Mesendoderm (in vitro differentiated cells): ENCODE results near the gene CRTC1.

Experiments
- DNase-seq: peaks from one replicate; pipeline ENCODE4 v3.0.0; 2013
- H2AK5ac ChIP-seq: 2 replicates; pipeline ENCODE4 v1.6.1; 2013; ENCODE audit warnings: low read length, inconsistent platforms
- H2BK120ac ChIP-seq: 2 replicates; pipeline ENCODE4 v1.6.1; 2013; ENCODE audit warnings: low read depth, mild to moderate bottlenecking, low read length, moderate library complexity, mixed read lengths
- H2BK15ac ChIP-seq: replicated peaks from 2 replicates; pipeline ENCODE4 v1.6.1; 2013; ENCODE audit warnings: low read depth, mild to moderate bottlenecking, moderate library complexity
- H2BK5ac ChIP-seq: 2 replicates; pipeline ENCODE4 v1.6.1; 2013; ENCODE audit warnings: low read length, inconsistent platforms
- H3K18ac ChIP-seq: 2 replicates; pipeline ENCODE4 v1.6.1; 2013; ENCODE audit warnings: mild to moderate bottlenecking, low read length, mixed read lengths
- H3K23ac ChIP-seq: one replicate; pipeline ENCODE4 v1.6.1; 2013; ENCODE audit warnings: low read length
- H3K27ac ChIP-seq: 2 replicates; pipeline ENCODE4 v1.5.1; 2013; ENCODE audit warnings: low read depth, mild to moderate bottlenecking, inconsistent platforms, low read length, moderate library complexity
- H3K27me3 ChIP-seq: 2 replicates; pipeline ENCODE4 v1.6.1; 2013; ENCODE audit warnings: low read length, control low read depth, mild to moderate bottlenecking, inconsistent platforms; ENCODE audit not compliant: insufficient read depth, poor library complexity
- H3K36me3 ChIP-seq: 2 replicates; pipeline ENCODE4 v1.6.1; 2013; ENCODE audit warnings: low read length, inconsistent platforms; ENCODE audit not compliant: control insufficient read depth, insufficient read depth
- H3K4ac ChIP-seq: one replicate; pipeline ENCODE4 v1.6.1; 2013; ENCODE audit warnings: low read depth, mild to moderate bottlenecking, low read length, moderate library complexity
- H3K4me1 ChIP-seq: 2 replicates; pipeline ENCODE4 v1.6.1; 2013; ENCODE audit warnings: low read depth, low read length, inconsistent platforms; ENCODE audit not compliant: control insufficient read depth
- H3K4me2 ChIP-seq: 2 replicates; pipeline ENCODE4 v1.6.1; 2013; ENCODE audit warnings: low read length
- H3K4me3 ChIP-seq: 2 replicates; pipeline ENCODE4 v1.5.1; 2013; ENCODE audit warnings: mild to moderate bottlenecking, low read length
- H3K56ac ChIP-seq: one replicate; pipeline ENCODE4 v1.6.1; 2013; ENCODE audit warnings: low read length
- H3K79me1 ChIP-seq: 2 replicates; pipeline ENCODE4 v1.6.1; 2013; ENCODE audit warnings: low read length, inconsistent platforms
- H3K79me2 ChIP-seq: 2 replicates; pipeline ENCODE4 v1.6.1; 2013; ENCODE audit warnings: mild to moderate bottlenecking, low read length; ENCODE audit not compliant: control insufficient read depth, insufficient read depth
- H3K9ac ChIP-seq: 2 replicates; pipeline ENCODE4 v1.6.1; 2013; ENCODE audit warnings: low read length, inconsistent platforms
- H4K5ac ChIP-seq: one replicate; pipeline ENCODE4 v1.6.1; 2013; ENCODE audit warnings: low read length
- H4K8ac ChIP-seq: one replicate; pipeline ENCODE4 v1.6.1; 2013; ENCODE audit warnings: low read depth, mild to moderate bottlenecking, control low read depth, low read length, moderate library complexity
- WGBS: extraction: QIAGEN DNeasy Blood & Tissue Kit; methylation state at CpG from one replicate; pipeline ENCODE4 v1.1.7; 2013; ENCODE audit warnings: low lambda C conversion rate, missing lambda C conversion rate; ENCODE audit not compliant: insufficient coverage; ENCODE audit errors: extremely low coverage; 5-methylcytosine and 5-hydroxymethylcytosine counted together

The CRTC1 gene

GRCh38 chr19:18718015-18718526 is 34.6 kb downstream of the CRTC1 start:
- Histone ChIP-seq H3K56ac (no peak overlapping the region), H3K18ac (no peak overlapping the region), H3K23ac (no peak overlapping the region), H3K79me1 (peaks cover 2% of the 10 kb centered on the region), H2BK120ac (no peak overlapping the region), H3K27me3 (no peaks in the 10 kb centered on the region), H4K8ac (no peak overlapping the region), H3K4me1 (no peaks in the 10 kb centered on the region), H3K27ac (no peak overlapping the region), H2AK5ac (no peak overlapping the region), H2BK15ac (no peak overlapping the region), H3K4ac (no peak overlapping the region), H2BK5ac (no peak overlapping the region), H3K4me2 (no peak overlapping the region), H3K4me3 (no peak overlapping the region), H4K5ac (no peak overlapping the region), H3K79me2 (no peaks in the 10 kb centered on the region), H3K9ac (no peak overlapping the region), H3K36me3 (no peaks in the 10 kb centered on the region)
- DNase-seq: peak; percentile 84
- WGBS: no CpG with 5 or more reads among the region's 5 CpGs

GRCh38 chr19:18718846-18719458 is 35.5 kb downstream of the CRTC1 start:
- no peak overlapping the region for H2AK5ac ChIP-seq
- no peak overlapping the region for H3K9ac ChIP-seq
- no peaks in the 10 kb centered on the region for H3K79me2 ChIP-seq
- H3K4me1 ChIP-seq: no peaks in the 10 kb centered on the region
- H4K8ac ChIP-seq: no peak overlapping the region
- H3K36me3 ChIP-seq: no peaks in the 10 kb centered on the region
- no peak overlapping the region for H4K5ac ChIP-seq
- DNase-seq: no peak
- no peak overlapping the region for H3K23ac ChIP-seq
- H2BK120ac ChIP-seq: no peak overlapping the region
- no peak overlapping the region for H3K27ac ChIP-seq
- H3K79me1 ChIP-seq: peaks cover 2% of the 10 kb centered on the region
- no CpG with 5 or more reads among the region's 16 CpGs for WGBS
- H3K27me3 ChIP-seq: no peaks in the 10 kb centered on the region
- H2BK15ac ChIP-seq: no peak overlapping the region
- no peak overlapping the region for H3K4me3 ChIP-seq
- H2BK5ac ChIP-seq: no peak overlapping the region
- no peak overlapping the region for H3K4me2 ChIP-seq
- H3K56ac ChIP-seq: no peak overlapping the region
- no peak overlapping the region for H3K18ac ChIP-seq
- H3K4ac ChIP-seq: no peak overlapping the region

- no peak overlapping the region for H4K8ac ChIP-seq
- H3K9ac ChIP-seq: no peak overlapping the region
- H2AK5ac ChIP-seq: no peak overlapping the region
- no peak overlapping the region for H3K27ac ChIP-seq
- H3K4me1 ChIP-seq: no peaks in the 10 kb centered on the region
- no peak overlapping the region for H3K56ac ChIP-seq
- H3K4me3 ChIP-seq: no peak overlapping the region
- H2BK5ac ChIP-seq: no peak overlapping the region
- no CpG with 5 or more reads among the region's 25 CpGs for WGBS
- H3K4me2 ChIP-seq: no peak overlapping the region
- no peak overlapping the region for H3K18ac ChIP-seq
- peaks cover 2% of the 10 kb centered on the region for H3K79me1 ChIP-seq
- no peaks in the 10 kb centered on the region for H3K36me3 ChIP-seq
- H2BK15ac ChIP-seq: no peak overlapping the region
- H2BK120ac ChIP-seq: no peak overlapping the region
- no peak for DNase-seq
- no peak overlapping the region for H4K5ac ChIP-seq
- H3K23ac ChIP-seq: no peak overlapping the region
- H3K27me3 ChIP-seq: no peaks in the 10 kb centered on the region
- no peaks in the 10 kb centered on the region for H3K79me2 ChIP-seq
- H3K4ac ChIP-seq: no peak overlapping the region
These were observed 36.1 kb downstream of the CRTC1 start for GRCh38 chr19:18719541-18719940.

DNA sequence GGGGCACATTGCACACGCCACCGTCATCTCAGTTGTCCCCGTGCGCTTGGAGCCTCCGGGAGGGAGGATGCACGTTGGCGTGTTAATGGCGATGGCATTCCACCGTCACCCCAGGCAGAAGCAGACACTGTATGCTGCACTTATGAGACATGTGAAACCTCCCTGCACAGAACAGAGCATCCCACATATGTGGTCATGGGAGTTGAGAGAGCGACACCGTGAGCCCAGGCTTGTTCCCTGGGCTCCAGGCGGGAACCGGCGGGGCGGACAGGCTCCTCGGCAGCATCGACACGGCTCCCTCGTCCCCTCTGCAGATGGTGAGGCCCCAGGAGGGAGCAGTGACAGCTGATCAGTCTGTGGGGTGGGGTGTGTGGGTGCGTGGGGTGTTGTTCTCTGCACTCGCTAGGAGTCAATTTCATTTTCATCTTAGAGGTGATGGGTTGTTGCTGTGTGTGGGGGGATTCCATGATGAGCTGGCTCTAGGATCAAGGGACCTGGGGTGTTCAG is 40.4 kb downstream of the CRTC1 start:
- no CpG with 5 or more reads among the region's 21 CpGs for whole genome bisulfite sequencing

DNA sequence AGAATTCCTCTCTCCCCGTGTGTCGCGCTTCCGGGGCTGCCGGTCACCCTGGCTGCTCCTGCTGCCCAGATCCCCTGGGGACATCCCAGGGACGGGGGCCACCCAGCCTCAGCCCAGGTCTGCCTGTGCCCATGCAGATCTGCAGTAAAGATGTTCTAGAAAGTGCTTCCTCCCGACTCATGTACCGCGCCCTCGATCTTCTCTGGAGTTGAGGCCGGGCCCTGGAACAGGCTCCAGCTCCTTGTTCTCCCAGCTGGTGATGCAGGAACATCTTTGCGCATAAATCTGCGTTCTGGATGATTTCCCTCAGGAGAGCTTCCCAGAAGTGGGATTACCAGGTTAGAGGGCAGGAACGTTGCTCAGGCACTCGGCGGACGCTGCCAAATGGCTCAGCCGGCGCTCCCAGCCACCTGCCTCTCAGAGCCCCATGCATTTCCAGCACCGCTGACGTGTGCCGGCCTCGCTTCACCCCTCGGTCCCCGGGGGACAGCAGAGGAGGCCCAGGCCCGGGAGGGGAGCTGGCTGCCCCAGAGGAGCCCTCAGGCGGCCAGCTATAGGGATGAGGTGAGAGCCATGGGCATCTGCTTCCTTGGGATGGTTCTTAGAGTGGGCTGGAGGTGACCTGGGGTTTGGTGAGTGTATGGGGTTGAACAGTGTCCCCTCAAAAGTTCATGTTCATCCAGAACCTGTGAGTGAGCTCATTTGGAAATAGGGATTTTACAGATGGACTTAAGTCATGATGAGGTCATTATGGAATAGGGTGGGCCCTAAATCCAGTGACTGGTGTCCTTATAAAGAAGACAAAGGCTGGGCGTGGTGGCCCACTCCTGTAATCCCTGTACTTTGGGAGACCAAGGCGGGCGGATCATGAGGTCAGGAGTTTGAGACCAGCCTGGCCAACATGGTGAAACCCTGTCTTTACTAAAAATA is 42.6 kb downstream of the CRTC1 start:
- Histone ChIP-seq H3K4ac (no peak overlapping the region), H4K5ac (no peak overlapping the region), H3K9ac (no peak overlapping the region), H3K79me1 (no peaks in the 10 kb centered on the region), H3K36me3 (no peaks in the 10 kb centered on the region), H3K18ac (no peak overlapping the region), H3K27ac (no peak overlapping the region), H3K27me3 (no peaks in the 10 kb centered on the region), H2BK5ac (no peak overlapping the region), H3K79me2 (no peaks in the 10 kb centered on the region), H2BK15ac (no peak overlapping the region), H3K23ac (no peak overlapping the region), H2AK5ac (no peak overlapping the region), H2BK120ac (no peak overlapping the region), H3K4me3 (no peak overlapping the region), H3K4me1 (no peaks in the 10 kb centered on the region), H3K56ac (no peak overlapping the region), H3K4me2 (no peak overlapping the region), H4K8ac (no peak overlapping the region)
- no peak for DNase-seq
- WGBS: no CpG with 5 or more reads among the region's 30 CpGs

More for the DNA sequence above, 40.4 kb downstream of the CRTC1 start:
- no peak for DNase-seq
- no peak overlapping the region for H4K5ac ChIP-seq
- no peak overlapping the region for H3K56ac ChIP-seq
- no peaks in the 10 kb centered on the region for H3K4me1 ChIP-seq
- no peak overlapping the region for H3K4me2 ChIP-seq
- no peak overlapping the region for H3K4me3 ChIP-seq
- no peak overlapping the region for H3K18ac ChIP-seq
- H3K23ac ChIP-seq: peak overlapping the region; percentile 1
- H3K79me1 ChIP-seq: no peaks in the 10 kb centered on the region
- no peak overlapping the region for H2BK15ac ChIP-seq
- no peaks in the 10 kb centered on the region for H3K79me2 ChIP-seq
- H3K9ac ChIP-seq: no peak overlapping the region
- H2BK5ac ChIP-seq: no peak overlapping the region
- no peak overlapping the region for H2AK5ac ChIP-seq
- no peak overlapping the region for H3K4ac ChIP-seq
- H3K27me3 ChIP-seq: no peaks in the 10 kb centered on the region
- no peaks in the 10 kb centered on the region for H3K36me3 ChIP-seq
- no peak overlapping the region for H4K8ac ChIP-seq
- H3K27ac ChIP-seq: no peak overlapping the region
- H2BK120ac ChIP-seq: no peak overlapping the region
